T-helper 2 cell (primary cell): Measurements from ENCODE around the gene INF2.
A peak's percentile ranks its signal among the peaks of the same experiment; 100 is the strongest.

Experiments used
- DNase-seq, 5 experiments: peaks; one replicate each; pipeline versions ENCODE4 v3.0.0 to v3.0.0-alpha.2; 2012 to 2022

The INF2 gene

GRCh38 chr14:104703269-104703668 lies 13.9 kb downstream of the INF2 start:
- no peak for DNase-seq

GRCh38 chr14:104704252-104704651 lies 14.8 kb downstream of the INF2 start:
- no peak for DNase-seq

GRCh38 chr14:104705340-104706047 lies 16.1 kb downstream of the INF2 start:
- no peak for DNase-seq

GRCh38 chr14:104706733-104707607 lies 17.6 kb downstream of the INF2 start:
- no peak for DNase-seq

- DNase-seq = no peak
Measured at GRCh38 chr14:104707608-104708595, 18.5 kb downstream of the INF2 start.

- peak; percentile 36 to 66 (median 60) for DNase-seq
Measured at GRCh38 chr14:104708606-104709268, 19.3 kb downstream of the INF2 start.

GRCh38 chr14:104709387-104710039 lies 20.1 kb downstream of the INF2 start:
- no peak for DNase-seq

GRCh38 chr14:104710071-104710735 lies 20.8 kb downstream of the INF2 start:
- no peak for DNase-seq

GRCh38 chr14:104712881-104713734 lies 23.7 kb downstream of the INF2 start:
- DNase-seq = no peak

- no peak for DNase-seq
Measured at GRCh38 chr14:104714066-104714465, 24.6 kb downstream of the INF2 start.

GRCh38 chr14:104714681-104715080 lies 25.3 kb downstream of the INF2 start:
- DNase-seq = no peak

- DNase-seq = no peak
Measured at GRCh38 chr14:104715416-104715815, 26.0 kb downstream of the INF2 start.

GRCh38 chr14:104715871-104716270 lies 26.5 kb downstream of the INF2 start:
- no peak for DNase-seq

GRCh38 chr14:104717137-104717536 lies 27.7 kb downstream of the INF2 start:
- no peak for DNase-seq

GRCh38 chr14:104717646-104718045 lies 28.2 kb downstream of the INF2 start:
- DNase-seq = no peak

- DNase-seq = no peak
Measured at GRCh38 chr14:104718147-104718546, 28.7 kb downstream of the INF2 start.

GRCh38 chr14:104718871-104719270 lies 29.5 kb downstream of the INF2 start:
- no peak for DNase-seq

GRCh38 chr14:104719343-104719742 lies 29.9 kb downstream of the INF2 start:
- no peak for DNase-seq

GRCh38 chr14:104721505-104722431 lies 32.4 kb downstream of the INF2 start:
- no peak for DNase-seq
